H1 (cell line): ENCODE results near the gene ZNF511. TPM values are rescaled to one million over a fixed set of nuclear protein-coding genes. Genes with fewer than 3 reads are reported as not detected.

Experiments used
- CTCF ChIA-PET: fragments of 300-600 bp; sonication (Branson Sonifier 250); formaldehyde crosslinking; loops from one replicate; lab custom pipeline; 2021; ENCODE audit not compliant: partially characterized antibody; lab: Charles Lee
- POLR2A ChIA-PET: fragments of 300-600 bp; sonication (Branson Sonifier 250); formaldehyde crosslinking; loops from one replicate; lab custom pipeline; 2021; ENCODE audit warnings: inconsistent platforms; ENCODE audit not compliant: partially characterized antibody; lab: Charles Lee
- DNase-seq, 2 experiments: peaks; one replicate each; pipeline versions ENCODE4 v3.0.0 to v3.0.0-alpha.2; 2010 to 2022; ENCODE audit warnings: low spot score in 2 of 2, low read depth in 1 of 2, mixed read lengths in 1 of 2
- FAIRE-seq: peaks from 2 replicates; lab custom pipeline; 2011; peaks lifted over from hg19 to GRCh38; lab: Jason Lieb, UNC
- H2AFZ ChIP-seq: 2 replicates; pipeline ENCODE4 v1.8.1; 2012; ENCODE audit warnings: low read length, inconsistent platforms
- H2AK5ac ChIP-seq: 2 replicates; pipeline ENCODE4 v1.6.1; 2013; ENCODE audit warnings: low read depth, low read length
- H2BK120ac ChIP-seq: replicated peaks from 2 replicates; pipeline ENCODE3; 2013; ENCODE audit warnings: low read depth, low read length, inconsistent platforms
- H2BK12ac ChIP-seq: 2 replicates; pipeline ENCODE4 v1.6.1; 2013; ENCODE audit warnings: low read depth, low read length
- H2BK15ac ChIP-seq: 2 replicates; pipeline ENCODE4 v1.6.1; 2013; ENCODE audit warnings: low read length
- H2BK20ac ChIP-seq: 2 replicates; pipeline ENCODE4 v1.6.1; 2013; ENCODE audit warnings: low read length
- H2BK5ac ChIP-seq: 2 replicates; pipeline ENCODE4 v1.6.1; 2013; ENCODE audit warnings: low read depth, low read length
- H3K14ac ChIP-seq: 2 replicates; pipeline ENCODE4 v1.6.1; 2013; ENCODE audit warnings: inconsistent platforms; ENCODE audit not compliant: insufficient read length
- H3K18ac ChIP-seq: 2 replicates; pipeline ENCODE4 v1.6.1; 2013; ENCODE audit warnings: low read length; ENCODE audit errors: extremely low read depth
- H3K23ac ChIP-seq: 2 replicates; pipeline ENCODE4 v1.6.1; 2013; ENCODE audit warnings: inconsistent platforms; ENCODE audit not compliant: insufficient read length
- H3K23me2 ChIP-seq: 2 replicates; pipeline ENCODE4 v1.6.1; 2013; ENCODE audit warnings: low read depth, low read length
- H3K27ac ChIP-seq: 2 replicates; pipeline ENCODE4 v1.6.1; 2011; ENCODE audit warnings: low read depth, low read length, inconsistent platforms
- H3K27me3 ChIP-seq, 4 experiments: replicated peaks in 1 of 4; 1 replicate in 1 of 4; 2 replicates in 3 of 4; pipeline versions ENCODE4 v1.6.1 to v1.8.1; 2011 to 2013; ENCODE audit warnings: low read length in 3 of 4, mild to moderate bottlenecking in 3 of 4, inconsistent platforms in 2 of 4, mixed read lengths in 2 of 4, moderate library complexity in 1 of 4; ENCODE audit not compliant: control insufficient read depth in 3 of 4, insufficient read depth in 3 of 4; ENCODE audit errors: extremely low read depth in 1 of 4
- H3K36me3 ChIP-seq, 4 experiments: 2 replicates each; pipeline versions ENCODE4 v1.6.1 to v1.8.1; 2011 to 2013; ENCODE audit warnings: mild to moderate bottlenecking in 4 of 4, low read length in 3 of 4, moderate library complexity in 2 of 4, control low read depth in 1 of 4, inconsistent platforms in 1 of 4; ENCODE audit not compliant: insufficient read depth in 4 of 4, control insufficient read depth in 2 of 4
- H3K4ac ChIP-seq: replicated peaks from 2 replicates; pipeline ENCODE3; 2013; ENCODE audit warnings: low read length, low read depth, mixed read lengths, inconsistent platforms; ENCODE audit not compliant: insufficient read length
- H3K4me1 ChIP-seq, 4 experiments: replicated peaks in 1 of 4; 1 replicate in 1 of 4; 2 replicates in 3 of 4; pipeline versions ENCODE4 v1.6.1 to v1.8.1; 2011 to 2013; ENCODE audit warnings: low read length in 3 of 4, inconsistent platforms in 2 of 4, mixed read lengths in 1 of 4; ENCODE audit not compliant: insufficient read depth in 4 of 4, control insufficient read depth in 3 of 4
- H3K4me2 ChIP-seq, 2 experiments: 2 replicates each; pipeline versions ENCODE4 v1.6.1 to v1.8.1; 2011 to 2013; ENCODE audit warnings: low read depth in 2 of 2, low read length in 2 of 2, control low read depth in 1 of 2, inconsistent platforms in 1 of 2, mild to moderate bottlenecking in 1 of 2; ENCODE audit not compliant: insufficient read depth in 1 of 2
- H3K4me3 ChIP-seq, 4 experiments: fragments of 200-600, 300-600 bp in 1 of 4; sonication (generic), shearing (Covaris generic), sonication (Bioruptor Twin) in 1 of 4; 2 replicates each; pipeline versions ENCODE4 v1.5.1 to v1.8.1; 2011 to 2016; ENCODE audit warnings: low read length in 4 of 4, low read depth in 3 of 4, control low read depth in 2 of 4, inconsistent platforms in 2 of 4, mild to moderate bottlenecking in 2 of 4, mixed read lengths in 1 of 4, moderate library complexity in 1 of 4; ENCODE audit not compliant: insufficient read depth in 2 of 4; ENCODE audit errors: extremely low read depth in 1 of 4
- H3K56ac ChIP-seq: replicated peaks from 2 replicates; pipeline ENCODE3; 2013; ENCODE audit warnings: low read depth, mild to moderate bottlenecking, mixed read lengths, low read length, inconsistent platforms; ENCODE audit not compliant: insufficient read length
- H3K79me1 ChIP-seq: 2 replicates; pipeline ENCODE4 v1.6.1; 2013; ENCODE audit warnings: low read depth, low read length, control low read depth
- H3K79me2 ChIP-seq, 2 experiments: 2 replicates each; pipeline versions ENCODE4 v1.6.1 to v1.8.1; 2012 to 2013; ENCODE audit warnings: low read length in 2 of 2, mild to moderate bottlenecking in 2 of 2, inconsistent platforms in 1 of 2; ENCODE audit not compliant: insufficient read depth in 2 of 2, control insufficient read depth in 1 of 2
- H3K9ac ChIP-seq, 4 experiments: replicated peaks in 1 of 4; 1 replicate in 1 of 4; 2 replicates in 3 of 4; pipeline versions ENCODE4 v1.6.1 to v1.8.1; 2011 to 2013; ENCODE audit warnings: low read depth in 3 of 4, low read length in 3 of 4, control low read depth in 2 of 4, mild to moderate bottlenecking in 2 of 4, moderate library complexity in 2 of 4, inconsistent platforms in 1 of 4; ENCODE audit errors: extremely low read depth in 1 of 4
- H3K9me3 ChIP-seq, 2 experiments: 2 replicates each; pipeline versions ENCODE4 v1.6.1 to v1.8.1; 2012 to 2013; ENCODE audit warnings: mild to moderate bottlenecking in 2 of 2, moderate library complexity in 2 of 2, control low read depth in 1 of 2, inconsistent platforms in 1 of 2, low read depth in 1 of 2, low read length in 1 of 2, mixed read lengths in 1 of 2; ENCODE audit not compliant: insufficient read depth in 2 of 2
- H4K20me1 ChIP-seq, 2 experiments: replicated peaks in 1 of 2; 2 replicates each; pipeline versions ENCODE3 to v1.8.1; 2011 to 2013; ENCODE audit warnings: inconsistent platforms in 2 of 2, low read length in 2 of 2, mild to moderate bottlenecking in 1 of 2; ENCODE audit not compliant: insufficient read depth in 2 of 2, control insufficient read depth in 1 of 2
- H4K5ac ChIP-seq: 2 replicates; pipeline ENCODE4 v1.6.1; 2013; ENCODE audit warnings: low read length, low read depth, mixed read lengths, inconsistent platforms; ENCODE audit not compliant: insufficient read length
- H4K8ac ChIP-seq: 2 replicates; pipeline ENCODE4 v1.8.0; 2013; ENCODE audit warnings: mild to moderate bottlenecking, moderate library complexity, low read length, inconsistent platforms; ENCODE audit not compliant: insufficient read depth; ENCODE audit errors: extremely low read depth
- H4K91ac ChIP-seq: replicated peaks from 2 replicates; pipeline ENCODE3; 2013; ENCODE audit warnings: low read length, mixed read lengths, inconsistent platforms; ENCODE audit not compliant: insufficient read length
- EGR1 ChIP-seq: IDR thresholded peaks from 2 replicates; pipeline ENCODE4 v1.6.1; 2011; ENCODE audit warnings: low read depth, low read length, borderline replicate concordance
- KDM4A ChIP-seq: IDR thresholded peaks from one replicate; pipeline ENCODE4 v1.7.1; 2012; ENCODE audit warnings: low read depth, mild to moderate bottlenecking, moderate library complexity, low read length, inconsistent platforms; ENCODE audit not compliant: severe bottlenecking
- RBBP5 ChIP-seq: IDR thresholded peaks from 2 replicates; pipeline ENCODE4 v1.7.1; 2012; ENCODE audit warnings: low read depth, mild to moderate bottlenecking, inconsistent platforms, low read length, moderate library complexity, borderline replicate concordance
- RXRA ChIP-seq: IDR thresholded peaks from 2 replicates; pipeline ENCODE4 v1.6.1; 2011; ENCODE audit warnings: low read depth, mild to moderate bottlenecking, low read length, moderate library complexity; ENCODE audit not compliant: insufficient read depth
- WGBS, 2 experiments: shearing (Covaris generic) in 1 of 2; methylation state at CpG; one replicate each; pipeline versions ENCODE4 v1.1.6 to v1.1.7; 2013 to 2015; ENCODE audit warnings: low lambda C conversion rate in 2 of 2, mixed read lengths in 2 of 2, inconsistent platforms in 1 of 2, low coverage in 1 of 2, missing lambda C conversion rate in 1 of 2; ENCODE audit not compliant: insufficient replicate concordance in 2 of 2, insufficient coverage in 1 of 2, insufficient read length in 1 of 2; ENCODE audit errors: extremely low coverage in 1 of 2, missing lambda C conversion rate in 1 of 2; 5-methylcytosine and 5-hydroxymethylcytosine counted together
- polyA plus RNA-seq, 7 experiments: library from polyadenylated mRNA; depleted of rRNA in 3 of 7; stranded (reverse) in 5 of 7; unstranded in 2 of 7; fragments of >200 nt in 5 of 7; fragments of 200-250 nt in 2 of 7; gene quantifications; 1 replicate in 5 of 7; 2 replicates in 1 of 7; 4 replicates in 1 of 7; pipeline versions ENCODE4 v1.2.1 to v1.2.3, GENCODE V29; 2011 to 2013; ENCODE audit warnings: missing spikeins in 2 of 7, mixed read lengths in 2 of 7
- total RNA-seq: library from RNA; stranded (reverse); fragmentation: NEBNext Ultra II Directional; extraction: Animal tissue kit (Norgen Biotek cat#: 25700); gene quantifications from 2 replicates; pipeline ENCODE4 v1.2.1, GENCODE V29; 2021

The ZNF511 gene
- total and polyA plus RNA-seq, 2 of the 8 experiments (the other 6 are each of a cell fraction or from before 2014, with no cell fraction given) = 55.4 to 71.7 TPM

DNA sequence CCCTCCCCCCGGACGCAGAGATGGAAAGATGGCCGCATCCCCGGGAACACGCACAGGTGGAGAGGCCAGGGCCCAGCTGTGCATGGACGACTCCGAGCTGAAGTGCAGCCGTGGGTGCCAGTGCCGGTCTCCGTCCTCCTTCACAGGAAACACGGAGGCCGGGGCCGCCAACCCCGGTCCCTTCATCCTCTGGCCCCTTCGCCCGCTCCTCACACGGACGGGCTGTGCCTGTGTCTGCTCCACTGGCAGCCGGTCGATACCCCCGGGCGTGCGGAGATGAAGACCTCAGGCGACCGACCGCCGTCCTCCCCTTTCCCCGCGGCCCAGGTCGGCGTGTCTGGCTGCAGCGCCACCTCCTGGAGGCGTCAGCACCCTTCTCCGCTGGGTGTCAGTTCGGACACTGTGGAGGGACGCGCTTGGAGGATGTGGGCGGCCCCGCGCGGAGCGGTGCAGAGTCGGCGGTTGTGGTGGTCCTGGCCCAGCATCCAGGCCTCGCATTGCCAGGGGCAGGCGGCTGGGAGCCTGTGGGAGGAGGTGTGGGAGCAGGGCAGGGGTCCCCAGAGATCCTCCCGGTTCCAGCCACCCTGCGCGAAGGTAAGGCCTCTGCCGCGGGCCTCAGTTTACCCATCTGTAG lies 9.9 kb downstream of the ZNF511 start:
- Histone ChIP-seq H3K4me1 (no peaks in the 10 kb centered on the region; a peak in 1 of 7 replicates), H4K20me1 (peaks cover 0 to 3% of the 10 kb centered on the region in 2 experiments), H2AK5ac (no peak overlapping the region), H2AFZ (peak overlapping the region; percentile 59; the same call in 1 of the 2 replicates), H3K56ac (no peak overlapping the region), H3K14ac (no peak overlapping the region), H3K4ac (no peak overlapping the region), H2BK120ac (no peak overlapping the region), H3K23ac (no peak overlapping the region), H2BK15ac (0 out of 2 replicates have a peak overlapping the region, but pooled peaks have one; percentile 61), H3K23me2 (peaks cover 2% of the 10 kb centered on the region; the same call in 1 of the 2 replicates), H2BK12ac (0 out of 2 replicates have a peak overlapping the region, but pooled peaks have one; percentile 60), H3K18ac (peak overlapping the region; percentile 87), H3K9ac (peak overlapping the region in 1 of 4 experiments; percentile 42; a peak in 2 of 7 replicates), H3K79me2 (no peaks in the 10 kb centered on the region), H4K91ac (no peak overlapping the region), H3K36me3 (no peaks in the 10 kb centered on the region), H3K9me3 (peaks cover 0 to 2% of the 10 kb centered on the region in 2 experiments; a peak in 1 of 4 replicates), H3K27ac (no peak overlapping the region), H2BK20ac (no peak overlapping the region; the same call in 1 of the 2 replicates), H3K4me3 (peak overlapping the region; percentile 35 to 62 (median 44)), H4K5ac (peak overlapping the region; percentile 4), H3K4me2 (peak overlapping the region; percentile 2 to 81; a peak in 3 of 4 replicates), H3K27me3 (peaks cover 0 to 8% (median 4%) of the 10 kb centered on the region in 4 experiments; a peak in 5 of 7 replicates), H4K8ac (peak overlapping the region; percentile 92), H2BK5ac (no peak overlapping the region; the same call in 1 of the 2 replicates), H3K79me1 (no peaks in the 10 kb centered on the region)
- CTCF ChIA-PET = interaction anchor here (0.6 to 1.6 kb wide), 5 partner anchors 9 to 43 kb away, joined by 3 to 4 read pairs (median 3); no protein-coding TSS in a partner anchor
- 10% methylated on average over 39 of the region's 51 CpGs; no CpG with 5 or more reads in 1 of the 2 experiments for WGBS, 2 experiments
- peak in 1 of 2 experiments; percentile 89 for DNase-seq
- FAIRE-seq = no peak
- POLR2A ChIA-PET = interaction anchor here (1.5 kb wide), 1 partner anchor 11 kb away, joined by 3 read pairs; no protein-coding TSS in a partner anchor
- TF ChIP-seq RXRA (no peak), EGR1 (no peak), KDM4A (peak; percentile 70), RBBP5 (no peak)
